Measurements from ENCODE around the gene GTF2F2. TPM values are rescaled to one million over a fixed set of nuclear protein-coding genes. Genes with fewer than 3 reads are reported as not detected.

GTF2F2 gene
- total RNA-seq, 1 experiment from 2014 or later: 33.8 TPM

DNA sequence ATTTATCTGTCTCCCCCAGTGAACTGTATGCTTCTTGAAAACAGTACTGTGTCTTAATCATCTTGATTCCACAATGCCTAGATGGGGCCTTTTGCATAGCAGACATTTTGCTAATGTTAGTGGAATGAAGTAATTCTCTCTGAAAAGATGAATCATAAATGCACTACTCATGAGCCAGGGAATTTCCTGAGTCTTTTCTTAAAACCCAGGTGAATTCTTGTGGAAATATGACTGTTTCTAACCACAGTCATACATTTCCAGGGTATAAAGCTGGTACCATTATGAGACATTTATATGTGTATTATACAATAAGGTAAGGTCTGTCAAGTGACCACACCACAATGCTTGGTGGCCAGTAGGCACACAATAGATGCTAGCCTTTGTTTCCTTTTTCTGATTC is 86.0 kb downstream of the GTF2F2 start:
- CTCF ChIA-PET: no interaction called here
- H3K9me3 Mint-ChIP-seq: no peaks in the 10 kb centered on the region
- H3K27me3 Mint-ChIP-seq (ENCODE audit: low read depth): no peaks in the 10 kb centered on the region
- no peak overlapping the region for H3K27ac Mint-ChIP-seq
- POLR2A ChIA-PET: no interaction called here
- no peak for DNase-seq (ENCODE audit: low spot score)
- no peak for ATAC-seq
- no peak overlapping the region for H3K4me3 Mint-ChIP-seq
- H3K4me1 Mint-ChIP-seq: peaks cover 7% of the 10 kb centered on the region
- TF ChIP-seq CBFB (CRISPR knock-in tag; IDR thresholded peaks at IDR 0.05; ENCODE audit: low read depth): no peak
- no peak for TF ChIP-seq CREM (CRISPR knock-in tag; IDR thresholded peaks at IDR 0.05)
- TF ChIP-seq, protein P1, sequence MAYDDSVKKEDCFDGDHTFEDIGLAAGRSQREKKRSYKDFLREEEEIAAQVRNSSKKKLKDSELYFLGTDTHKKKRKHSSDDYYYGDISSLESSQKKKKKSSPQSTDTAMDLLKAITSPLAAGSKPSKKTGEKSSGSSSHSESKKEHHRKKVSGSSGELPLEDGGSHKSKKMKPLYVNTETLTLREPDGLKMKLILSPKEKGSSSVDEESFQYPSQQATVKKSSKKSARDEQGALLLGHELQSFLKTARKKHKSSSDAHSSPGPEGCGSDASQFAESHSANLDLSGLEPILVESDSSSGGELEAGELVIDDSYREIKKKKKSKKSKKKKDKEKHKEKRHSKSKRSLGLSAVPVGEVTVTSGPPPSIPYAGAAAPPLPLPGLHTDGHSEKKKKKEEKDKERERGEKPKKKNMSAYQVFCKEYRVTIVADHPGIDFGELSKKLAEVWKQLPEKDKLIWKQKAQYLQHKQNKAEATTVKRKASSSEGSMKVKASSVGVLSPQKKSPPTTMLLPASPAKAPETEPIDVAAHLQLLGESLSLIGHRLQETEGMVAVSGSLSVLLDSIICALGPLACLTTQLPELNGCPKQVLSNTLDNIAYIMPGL (CRISPR knock-in tag; IDR thresholded peaks at IDR 0.05): no peak
- no peak for TF ChIP-seq ETV6 (CRISPR knock-in tag; IDR thresholded peaks at IDR 0.05)
- TF ChIP-seq TEAD4 (CRISPR knock-in tag; IDR thresholded peaks at IDR 0.05): no peak
- no peak for TF ChIP-seq FOXK1 (CRISPR knock-in tag; IDR thresholded peaks at IDR 0.05)
- H3K36me3 Mint-ChIP-seq: peaks cover 21% of the 10 kb centered on the region

DNA sequence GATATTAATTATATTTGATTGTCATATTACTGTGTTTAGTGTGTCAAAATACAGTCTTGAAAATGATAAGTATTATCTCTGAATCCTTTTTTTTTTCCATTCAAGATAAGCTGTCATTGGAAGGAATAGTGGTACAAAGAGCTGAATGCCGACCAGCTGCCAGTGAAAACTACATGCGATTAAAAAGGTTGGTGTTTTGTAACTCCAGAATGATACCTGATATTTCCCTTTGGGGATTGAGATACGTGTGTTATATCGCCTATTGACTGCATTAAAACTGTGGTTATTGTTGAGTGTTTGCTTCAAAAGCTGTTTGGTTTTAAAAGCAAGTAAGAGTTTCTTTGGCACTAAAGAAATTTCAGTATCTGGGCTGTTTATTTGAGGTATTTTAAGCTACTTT is 87.0 kb downstream of the GTF2F2 start:
- POLR2A ChIA-PET: no interaction called here

More for the DNA sequence above, 87.0 kb downstream of the GTF2F2 start:
- no peaks in the 10 kb centered on the region for H3K27me3 Mint-ChIP-seq (ENCODE audit: low read depth)
- DNase-seq (ENCODE audit: low spot score) (no peak), ATAC-seq (no peak)
- no peaks in the 10 kb centered on the region for H3K9me3 Mint-ChIP-seq
- no peak overlapping the region for H3K4me3 Mint-ChIP-seq
- H3K36me3 Mint-ChIP-seq: peaks cover 14% of the 10 kb centered on the region
- H3K4me1 Mint-ChIP-seq: peaks cover 7% of the 10 kb centered on the region
- CTCF ChIA-PET: interaction anchor here (0.6 kb wide), 2 partner anchors 50 to 214 kb away, joined by 3 to 4 read pairs; no protein-coding TSS in a partner anchor
- H3K27ac Mint-ChIP-seq: no peak overlapping the region
- TF ChIP-seq, protein P2, sequence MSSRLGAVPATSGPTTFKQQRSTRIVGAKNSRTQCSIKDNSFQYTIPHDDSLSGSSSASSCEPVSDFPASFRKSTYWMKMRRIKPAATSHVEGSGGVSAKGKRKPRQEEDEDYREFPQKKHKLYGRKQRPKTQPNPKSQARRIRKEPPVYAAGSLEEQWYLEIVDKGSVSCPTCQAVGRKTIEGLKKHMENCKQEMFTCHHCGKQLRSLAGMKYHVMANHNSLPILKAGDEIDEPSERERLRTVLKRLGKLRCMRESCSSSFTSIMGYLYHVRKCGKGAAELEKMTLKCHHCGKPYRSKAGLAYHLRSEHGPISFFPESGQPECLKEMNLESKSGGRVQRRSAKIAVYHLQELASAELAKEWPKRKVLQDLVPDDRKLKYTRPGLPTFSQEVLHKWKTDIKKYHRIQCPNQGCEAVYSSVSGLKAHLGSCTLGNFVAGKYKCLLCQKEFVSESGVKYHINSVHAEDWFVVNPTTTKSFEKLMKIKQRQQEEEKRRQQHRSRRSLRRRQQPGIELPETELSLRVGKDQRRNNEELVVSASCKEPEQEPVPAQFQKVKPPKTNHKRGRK (CRISPR knock-in tag; IDR thresholded peaks at IDR 0.05; ENCODE audit: borderline replicate concordance): no peak
- TF ChIP-seq ZNF396 (CRISPR knock-in tag; IDR thresholded peaks at IDR 0.05; ENCODE audit: borderline replicate concordance) (no peak), ZBTB21 (CRISPR knock-in tag; IDR thresholded peaks at IDR 0.05; ENCODE audit: borderline replicate concordance) (no peak), JAZF1 (CRISPR knock-in tag; IDR thresholded peaks at IDR 0.05) (no peak), CBFB (CRISPR knock-in tag; IDR thresholded peaks at IDR 0.05; ENCODE audit: low read depth) (no peak), SOX15 (CRISPR knock-in tag; IDR thresholded peaks at IDR 0.05) (no peak), JUN (CRISPR knock-in tag; IDR thresholded peaks at IDR 0.05) (no peak), NR2C2 (CRISPR knock-in tag; IDR thresholded peaks at IDR 0.05) (no peak), TP53 (CRISPR knock-in tag; IDR thresholded peaks at IDR 0.05) (no peak), MYBL2 (CRISPR knock-in tag; IDR thresholded peaks at IDR 0.05) (no peak), ETV6 (CRISPR knock-in tag; IDR thresholded peaks at IDR 0.05) (no peak)
- TF ChIP-seq, protein P3, sequence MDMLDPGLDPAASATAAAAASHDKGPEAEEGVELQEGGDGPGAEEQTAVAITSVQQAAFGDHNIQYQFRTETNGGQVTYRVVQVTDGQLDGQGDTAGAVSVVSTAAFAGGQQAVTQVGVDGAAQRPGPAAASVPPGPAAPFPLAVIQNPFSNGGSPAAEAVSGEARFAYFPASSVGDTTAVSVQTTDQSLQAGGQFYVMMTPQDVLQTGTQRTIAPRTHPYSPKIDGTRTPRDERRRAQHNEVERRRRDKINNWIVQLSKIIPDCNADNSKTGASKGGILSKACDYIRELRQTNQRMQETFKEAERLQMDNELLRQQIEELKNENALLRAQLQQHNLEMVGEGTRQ (CRISPR knock-in tag; IDR thresholded peaks at IDR 0.05): no peak
- TF ChIP-seq, protein P4, sequence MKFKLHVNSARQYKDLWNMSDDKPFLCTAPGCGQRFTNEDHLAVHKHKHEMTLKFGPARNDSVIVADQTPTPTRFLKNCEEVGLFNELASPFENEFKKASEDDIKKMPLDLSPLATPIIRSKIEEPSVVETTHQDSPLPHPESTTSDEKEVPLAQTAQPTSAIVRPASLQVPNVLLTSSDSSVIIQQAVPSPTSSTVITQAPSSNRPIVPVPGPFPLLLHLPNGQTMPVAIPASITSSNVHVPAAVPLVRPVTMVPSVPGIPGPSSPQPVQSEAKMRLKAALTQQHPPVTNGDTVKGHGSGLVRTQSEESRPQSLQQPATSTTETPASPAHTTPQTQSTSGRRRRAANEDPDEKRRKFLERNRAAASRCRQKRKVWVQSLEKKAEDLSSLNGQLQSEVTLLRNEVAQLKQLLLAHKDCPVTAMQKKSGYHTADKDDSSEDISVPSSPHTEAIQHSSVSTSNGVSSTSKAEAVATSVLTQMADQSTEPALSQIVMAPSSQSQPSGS (CRISPR knock-in tag; IDR thresholded peaks at IDR 0.05; ENCODE audit: borderline replicate concordance, low read depth): no peak
- TF ChIP-seq, protein P5, sequence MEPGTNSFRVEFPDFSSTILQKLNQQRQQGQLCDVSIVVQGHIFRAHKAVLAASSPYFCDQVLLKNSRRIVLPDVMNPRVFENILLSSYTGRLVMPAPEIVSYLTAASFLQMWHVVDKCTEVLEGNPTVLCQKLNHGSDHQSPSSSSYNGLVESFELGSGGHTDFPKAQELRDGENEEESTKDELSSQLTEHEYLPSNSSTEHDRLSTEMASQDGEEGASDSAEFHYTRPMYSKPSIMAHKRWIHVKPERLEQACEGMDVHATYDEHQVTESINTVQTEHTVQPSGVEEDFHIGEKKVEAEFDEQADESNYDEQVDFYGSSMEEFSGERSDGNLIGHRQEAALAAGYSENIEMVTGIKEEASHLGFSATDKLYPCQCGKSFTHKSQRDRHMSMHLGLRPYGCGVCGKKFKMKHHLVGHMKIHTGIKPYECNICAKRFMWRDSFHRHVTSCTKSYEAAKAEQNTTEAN (CRISPR knock-in tag; IDR thresholded peaks at IDR 0.05): no peak
- TF ChIP-seq, protein P6, sequence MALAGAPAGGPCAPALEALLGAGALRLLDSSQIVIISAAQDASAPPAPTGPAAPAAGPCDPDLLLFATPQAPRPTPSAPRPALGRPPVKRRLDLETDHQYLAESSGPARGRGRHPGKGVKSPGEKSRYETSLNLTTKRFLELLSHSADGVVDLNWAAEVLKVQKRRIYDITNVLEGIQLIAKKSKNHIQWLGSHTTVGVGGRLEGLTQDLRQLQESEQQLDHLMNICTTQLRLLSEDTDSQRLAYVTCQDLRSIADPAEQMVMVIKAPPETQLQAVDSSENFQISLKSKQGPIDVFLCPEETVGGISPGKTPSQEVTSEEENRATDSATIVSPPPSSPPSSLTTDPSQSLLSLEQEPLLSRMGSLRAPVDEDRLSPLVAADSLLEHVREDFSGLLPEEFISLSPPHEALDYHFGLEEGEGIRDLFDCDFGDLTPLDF (CRISPR knock-in tag; IDR thresholded peaks at IDR 0.05): no peak

All from WTC11 (cell line).